Psoas muscle (tissue), 8 donors: Measurements from ENCODE around the gene FAM171A1. TPM values are rescaled to one million over a fixed set of nuclear protein-coding genes. Genes with fewer than 3 reads are reported as not detected.

Source experiments
- ATAC-seq, 4 donors: fragments of 200-7000 bp; cut with Tn5 transposase; one replicate each; pipeline ENCODE4 v1.9.1; 2020; ENCODE audit warnings: moderate library complexity in 3 of 4, mild to moderate bottlenecking in 2 of 4
- DNase-seq, 2 donors: peaks; one replicate each; pipeline ENCODE4 v3.0.0-alpha.2; 2020
- H3K27ac ChIP-seq: fragments of 200-600 bp; one replicate; pipeline ENCODE4 v1.8.0; 2022
- H3K27me3 ChIP-seq, 3 donors: fragments of 200-600 bp in 1 of 3; one replicate each; pipeline versions ENCODE4 v1.6.1 to v1.8.0; 2013 to 2022; ENCODE audit warnings: low read length in 2 of 3, mild to moderate bottlenecking in 2 of 3, moderate library complexity in 1 of 3; ENCODE audit not compliant: insufficient read depth in 3 of 3
- H3K36me3 ChIP-seq, 2 donors: fragments of 200-600 bp in 1 of 2; one replicate each; pipeline versions ENCODE4 v1.6.1 to v1.8.0; 2013 to 2022; ENCODE audit warnings: low read depth in 1 of 2, mild to moderate bottlenecking in 1 of 2, moderate library complexity in 1 of 2; ENCODE audit not compliant: insufficient read depth in 1 of 2
- H3K4me1 ChIP-seq: fragments of 200-600 bp; one replicate; pipeline ENCODE4 v1.8.0; 2022
- H3K4me3 ChIP-seq: fragments of 200-600 bp; one replicate; pipeline ENCODE4 v1.8.0; 2022; ENCODE audit warnings: mild to moderate bottlenecking
- H3K9me3 ChIP-seq: fragments of 200-600 bp; one replicate; pipeline ENCODE4 v1.8.0; 2022
- WGBS, 3 donors: extraction: QIAGEN DNeasy Blood & Tissue Kit; methylation state at CpG; one replicate each; pipeline versions ENCODE4 v1.1.6 to v1.1.7; 2013; 5-methylcytosine and 5-hydroxymethylcytosine counted together
- intact Hi-C, 2 donors: fragments of 100-400 bp; cut with DNase I; formaldehyde crosslinking; loops; one replicate each; pipeline versions ENCODE4 v1.11.0 to v1.14.2; 2022
- long read RNA-seq, 2 donors: library from polyadenylated mRNA; unstranded; transcript quantifications; one replicate each; pipeline ENCODE4 v2.0.0, GENCODE V29; 2021
- polyA plus RNA-seq, 3 donors: library from polyadenylated mRNA; stranded (reverse); fragments of 200-250 nt; gene quantifications; one replicate each; pipeline ENCODE4 v1.2.3, GENCODE V29; 2013
- total RNA-seq, 4 donors: library from RNA; stranded (reverse); fragmentation: NEBNext Ultra II Directional in 2 of 4; extraction: Animal tissue kit (Norgen Biotek cat#: 25700) in 2 of 4; gene quantifications; one replicate each; pipeline versions ENCODE4 v1.2.1 to v1.2.4, GENCODE V29; 2021 to 2023
- TF ChIP-seq, protein P1 (sequence below): fragments of 200-600 bp; IDR thresholded peaks from one replicate; pipeline ENCODE4 v1.8.0; 2022; ENCODE audit warnings: antibody characterized with exemption
- donor health status: healthy with polysubstance abuse.
- donor health status: DM: no; HTN: no; CAD: no; lungs with moderate emphysema.
- donor health status: Bipolar disorder and iron deficiency.
- donor health status: healthy.
- donor health status: DM: yes; HTN: yes; CAD: no.
- donor health status: DM: no; HTN: no; CAD: no.
- donor health status: DM: no; HTN: no; CAD: no.
- donor health status: DM: yes; HTN: yes; CAD: no.

Gene FAM171A1
- total RNA-seq (10 to 100 TPM in 1 of 4 donors, 1 to 10 TPM in 3; 3.9 to 10.5 (median 5.9) TPM), polyA plus RNA-seq (1 to 10 TPM; 4.4 to 6.5 (median 4.5) TPM)
- long read RNA-seq, donor 1, partial matches to known transcripts: 0 of 10 reads
- long read RNA-seq, donor 1, other reads (novel, unspliced or antisense): 6 of 10 reads
- long read RNA-seq, donor 2, transcript FAM171A1-201 (8 exons, 3,952 nt): major isoform, 6 of 16 reads
- long read RNA-seq, donor 2, partial matches to known transcripts: 4 of 16 reads
- long read RNA-seq, donor 2, other reads (novel, unspliced or antisense): 6 of 16 reads

DNA sequence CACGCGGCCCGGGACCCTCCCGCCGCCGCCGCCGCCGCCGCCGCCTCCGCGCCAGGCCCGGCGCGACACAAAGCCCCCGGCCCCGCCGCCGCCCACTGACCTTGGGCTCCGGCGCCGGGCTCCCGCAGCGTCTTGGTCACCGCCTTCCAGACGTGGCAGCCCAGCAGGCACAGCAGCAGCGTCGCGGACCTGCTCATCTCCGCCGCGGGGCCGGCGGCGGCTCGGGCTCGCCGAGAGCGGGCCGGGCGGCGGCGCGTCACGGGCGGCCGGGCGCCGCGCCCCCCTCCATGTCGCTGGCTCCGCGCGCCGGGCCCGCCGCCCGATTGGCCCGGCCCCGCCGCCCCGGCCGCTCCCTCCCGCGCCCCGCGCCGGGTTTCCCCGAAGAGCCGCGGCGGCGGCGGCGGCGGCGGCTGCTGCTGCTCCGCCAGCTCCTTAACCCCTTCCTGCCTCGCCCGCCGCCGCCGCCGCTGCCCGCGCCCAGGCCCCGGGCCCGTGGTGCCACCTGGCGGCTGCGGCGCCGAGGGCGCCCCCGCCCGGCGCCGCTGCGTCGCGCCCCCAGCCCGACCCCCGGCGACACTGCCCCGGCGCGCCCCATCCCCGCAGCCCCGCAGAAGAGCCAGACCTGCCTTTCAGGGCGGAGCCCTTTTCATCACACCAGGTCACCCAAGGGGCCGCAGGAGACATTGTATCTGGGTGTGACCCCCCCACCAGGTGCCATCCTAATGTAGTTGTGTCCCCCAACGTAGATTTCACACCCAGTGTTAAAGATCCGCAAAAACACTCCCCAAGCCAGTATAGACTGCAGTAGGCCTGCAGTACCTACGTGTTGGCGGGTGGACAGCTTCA, at the start of gene FAM171A1:
Gene FAM171A1 (minus strand): TSS at position 434 of the 846 bp plus-strand sequence. CDS start 237 bp downstream, at position 197.
- H3K36me3 ChIP-seq: no peaks in the 10 kb centered on the region
- H3K27me3 ChIP-seq: peaks cover 0 to 2% (median 0%) of the 10 kb centered on the region in 3 donors
- no peaks in the 10 kb centered on the region for H3K9me3 ChIP-seq
- intact Hi-C loops: loop anchor here in 1 of 2 donors (1.0 kb wide), 1 partner anchor 161 kb away; no protein-coding TSS in a partner anchor
- ATAC-seq: peak; percentile 66 to 89 (median 84)
- 2 to 6% (median 4%) methylated on average over 36 to 111 of the region's 115 CpGs for WGBS, 3 donors
- H3K27ac ChIP-seq: peak within 1 kb of the TSS; percentile 4
- DNase-seq: peak; percentile 53 to 64
- H3K4me1 ChIP-seq: no peaks in the 10 kb centered on the region
- TF ChIP-seq, protein P1, sequence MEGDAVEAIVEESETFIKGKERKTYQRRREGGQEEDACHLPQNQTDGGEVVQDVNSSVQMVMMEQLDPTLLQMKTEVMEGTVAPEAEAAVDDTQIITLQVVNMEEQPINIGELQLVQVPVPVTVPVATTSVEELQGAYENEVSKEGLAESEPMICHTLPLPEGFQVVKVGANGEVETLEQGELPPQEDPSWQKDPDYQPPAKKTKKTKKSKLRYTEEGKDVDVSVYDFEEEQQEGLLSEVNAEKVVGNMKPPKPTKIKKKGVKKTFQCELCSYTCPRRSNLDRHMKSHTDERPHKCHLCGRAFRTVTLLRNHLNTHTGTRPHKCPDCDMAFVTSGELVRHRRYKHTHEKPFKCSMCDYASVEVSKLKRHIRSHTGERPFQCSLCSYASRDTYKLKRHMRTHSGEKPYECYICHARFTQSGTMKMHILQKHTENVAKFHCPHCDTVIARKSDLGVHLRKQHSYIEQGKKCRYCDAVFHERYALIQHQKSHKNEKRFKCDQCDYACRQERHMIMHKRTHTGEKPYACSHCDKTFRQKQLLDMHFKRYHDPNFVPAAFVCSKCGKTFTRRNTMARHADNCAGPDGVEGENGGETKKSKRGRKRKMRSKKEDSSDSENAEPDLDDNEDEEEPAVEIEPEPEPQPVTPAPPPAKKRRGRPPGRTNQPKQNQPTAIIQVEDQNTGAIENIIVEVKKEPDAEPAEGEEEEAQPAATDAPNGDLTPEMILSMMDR: peak; percentile 32
- H3K4me3 ChIP-seq: peak within 1 kb of the TSS; percentile 77

- Histone ChIP-seq H3K4me3 (no peak overlapping the region), H3K4me1 (no peaks in the 10 kb centered on the region), H3K36me3 (no peaks in the 10 kb centered on the region), H3K27me3 (no peaks in the 10 kb centered on the region), H3K9me3 (no peaks in the 10 kb centered on the region), H3K27ac (no peak overlapping the region)
- intact Hi-C loops: no loop called here
- ATAC-seq (no peak), DNase-seq (no peak)
- TF ChIP-seq, protein P1: no peak
- 70 to 77% (median 76%) methylated on average over 4 of the region's 4 CpGs for WGBS, 3 donors
These were observed 49.8 kb upstream of the FAM171A1 start for GRCh38 chr10:15420858-15421257.

DNA sequence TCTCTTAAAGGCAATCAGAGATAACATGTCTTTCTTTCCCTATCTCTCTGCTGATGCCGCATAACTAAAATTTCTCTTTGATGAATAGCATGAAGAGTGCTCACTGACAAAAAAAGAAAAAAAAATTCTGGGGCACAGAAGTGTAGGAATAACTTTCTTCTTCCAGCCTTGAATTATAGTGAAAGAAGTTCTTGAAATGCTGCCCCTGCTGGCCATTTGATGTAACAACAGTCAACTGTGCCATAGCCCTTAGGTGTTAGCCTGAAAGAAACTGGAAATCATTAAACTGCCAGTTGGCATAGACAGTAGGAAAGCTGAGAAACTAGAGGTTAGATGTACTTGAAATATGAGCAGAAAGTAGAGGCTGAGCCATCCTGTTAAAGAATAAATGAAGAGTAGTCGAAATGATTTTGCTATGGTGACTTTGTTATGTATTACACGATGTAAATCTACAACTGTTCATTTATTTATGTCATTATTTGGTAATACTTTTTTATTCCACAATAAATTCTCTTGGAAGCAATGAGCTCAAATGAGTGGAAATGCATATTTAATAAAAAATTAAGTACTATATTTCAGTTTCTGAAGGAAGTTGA, 48.3 kb upstream of the FAM171A1 start:
- TF ChIP-seq, protein P1: peak; percentile 74
- Histone ChIP-seq H3K27ac (no peak overlapping the region), H3K9me3 (no peaks in the 10 kb centered on the region), H3K4me3 (no peak overlapping the region), H3K36me3 (no peaks in the 10 kb centered on the region), H3K4me1 (no peaks in the 10 kb centered on the region), H3K27me3 (no peaks in the 10 kb centered on the region)
- ATAC-seq (no peak), DNase-seq (no peak)
- 23 to 57% (median 42%) methylated on average over 3 of the region's 3 CpGs for WGBS, 3 donors
- intact Hi-C loops: no loop called here

DNA sequence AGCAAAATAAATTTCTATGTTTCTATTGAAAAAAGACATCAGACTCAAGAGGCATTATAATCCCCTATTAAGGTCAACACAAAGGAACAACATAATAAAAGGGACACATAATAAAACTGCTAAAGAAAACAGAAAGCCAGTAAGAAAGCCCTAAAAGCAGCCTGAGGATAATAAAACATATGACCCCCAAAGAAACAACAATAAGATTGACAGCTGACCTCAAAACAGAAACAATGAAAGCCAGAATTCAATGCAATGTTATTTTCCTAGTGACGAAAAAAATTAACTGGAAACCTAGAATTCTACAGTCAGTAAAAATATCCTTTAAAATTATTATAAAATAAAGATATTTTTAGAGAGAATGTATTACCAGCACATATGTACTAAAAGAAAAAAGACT, 44.9 kb upstream of the FAM171A1 start:
- TF ChIP-seq, protein P1: no peak
- no peaks in the 10 kb centered on the region for H3K4me1 ChIP-seq
- H3K9me3 ChIP-seq: no peaks in the 10 kb centered on the region
- no peak for ATAC-seq
- no peak overlapping the region for H3K4me3 ChIP-seq
- no peak overlapping the region for H3K27ac ChIP-seq
- no peaks in the 10 kb centered on the region for H3K27me3 ChIP-seq
- no peaks in the 10 kb centered on the region for H3K36me3 ChIP-seq
- DNase-seq: no peak
- 84 to 90% (median 86%) methylated on average over 1 of the region's 1 CpG for WGBS, 3 donors
- intact Hi-C loops: no loop called here
